HepG2 (cell line): ENCODE data around the gene SIGLEC1. TPM values are rescaled to one million over a fixed set of nuclear protein-coding genes. Genes with fewer than 3 reads are reported as not detected.

Experiments used
- DRAP1 ChIP-seq: IDR thresholded peaks from 2 replicates; pipeline ENCODE4 v1.6.1; 2016; ENCODE audit warnings: missing genetic modification reagents, missing compliant biosample characterization
- GATAD1 ChIP-seq: IDR thresholded peaks from 2 replicates; pipeline ENCODE4 v1.6.1; 2016; ENCODE audit warnings: missing genetic modification reagents, missing compliant biosample characterization
- IKZF4 ChIP-seq: sonication (generic); formaldehyde crosslinking; IDR thresholded peaks from 2 replicates; pipeline ENCODE4 v1.5.1; 2020; ENCODE audit warnings: borderline replicate concordance, mild to moderate bottlenecking, low read depth, missing genetic modification reagents; ENCODE audit errors: not compliant biosample characterization
- LCORL ChIP-seq, 2 experiments: fragments of 450-650 bp in 1 of 2; sonication (generic) in 1 of 2; formaldehyde crosslinking in 1 of 2; IDR thresholded peaks; 2 replicates each; pipeline versions ENCODE4 v1.5.0 to v1.6.1; 2017 to 2020; ENCODE audit warnings: antibody characterized with exemption in 1 of 2, missing genetic modification reagents in 1 of 2
- NCOA2 ChIP-seq: sonication (generic); formaldehyde crosslinking; IDR thresholded peaks from 2 replicates; pipeline ENCODE4 v1.8.0; 2022; ENCODE audit warnings: inconsistent platforms
- NFYB ChIP-seq: sonication (generic); formaldehyde crosslinking; IDR thresholded peaks from 2 replicates; pipeline ENCODE4 v1.4.0; 2020; ENCODE audit warnings: missing genetic modification reagents
- PATZ1 ChIP-seq: sonication (generic); formaldehyde crosslinking; IDR thresholded peaks from 2 replicates; pipeline ENCODE4 v1.4.0; 2020; ENCODE audit warnings: missing genetic modification reagents
- RFX1 ChIP-seq: fragments of 450-650 bp; IDR thresholded peaks from 2 replicates; pipeline ENCODE4 v1.6.1; 2017
- SAP130 ChIP-seq: IDR thresholded peaks from 2 replicates; pipeline ENCODE4 v1.6.1; 2016; ENCODE audit warnings: low read depth
- SCMH1 ChIP-seq: sonication (generic); formaldehyde crosslinking; IDR thresholded peaks from 2 replicates; pipeline ENCODE4 v1.9.0; 2021; ENCODE audit warnings: missing genetic modification reagents, mild to moderate bottlenecking, borderline replicate concordance
- SIX4 ChIP-seq: sonication (generic); formaldehyde crosslinking; IDR thresholded peaks from 2 replicates; pipeline ENCODE4 v1.4.0; 2020; ENCODE audit warnings: missing genetic modification reagents
- TAF15 ChIP-seq: fragments of 200-400 bp; formaldehyde crosslinking; IDR thresholded peaks from one replicate; pipeline ENCODE4 v1.6.1; 2018; ENCODE audit warnings: mild to moderate bottlenecking, low read depth, low read length; ENCODE audit not compliant: poor library complexity, severe bottlenecking
- THAP11 ChIP-seq: IDR thresholded peaks from 2 replicates; pipeline ENCODE4 v1.6.1; 2016; ENCODE audit warnings: missing biosample characterization, missing genetic modification reagents
- TSC22D2 ChIP-seq: sonication (generic); formaldehyde crosslinking; IDR thresholded peaks from 2 replicates; pipeline ENCODE4 v1.5.1; 2020; ENCODE audit warnings: missing genetic modification reagents, mild to moderate bottlenecking, borderline replicate concordance
- ZC3H13 ChIP-seq: sonication (generic); formaldehyde crosslinking; IDR thresholded peaks from 2 replicates; pipeline ENCODE4 v1.8.1; 2023; ENCODE audit warnings: mild to moderate bottlenecking, missing genetic modification reagents, moderate library complexity
- ZFP36L2 ChIP-seq: sonication (generic); formaldehyde crosslinking; IDR thresholded peaks from 2 replicates; pipeline ENCODE4 v1.4.0; 2020; ENCODE audit warnings: missing genetic modification reagents
- ZNF136 ChIP-seq: sonication (generic); formaldehyde crosslinking; IDR thresholded peaks from 2 replicates; pipeline ENCODE4 v1.8.1; 2022; ENCODE audit warnings: low read depth, mild to moderate bottlenecking, moderate library complexity, missing genetic modification reagents
- ZNF260 ChIP-seq: sonication (generic); formaldehyde crosslinking; IDR thresholded peaks from 2 replicates; pipeline ENCODE4 v1.4.0; 2020; ENCODE audit warnings: missing genetic modification reagents, low read depth, mild to moderate bottlenecking, borderline replicate concordance
- ZNF496 ChIP-seq: sonication (generic); formaldehyde crosslinking; IDR thresholded peaks from 2 replicates; pipeline ENCODE4 v1.8.1; 2023; ENCODE audit warnings: mild to moderate bottlenecking, moderate library complexity, missing genetic modification reagents; ENCODE audit not compliant: insufficient replicate concordance
- ZNF788 ChIP-seq: sonication (generic); formaldehyde crosslinking; IDR thresholded peaks from 2 replicates; pipeline ENCODE4 v1.5.0; 2020; ENCODE audit warnings: mild to moderate bottlenecking, missing genetic modification reagents, borderline replicate concordance
- polyA plus RNA-seq, 8 experiments: library from polyadenylated mRNA; depleted of rRNA in 3 of 8; stranded (reverse) in 7 of 8; unstranded in 1 of 8; fragments of >200 nt; fragmentation: Illumina TruSeq in 4 of 8; extraction: Trizol in 4 of 8; gene quantifications; 2 replicates each; pipeline versions ENCODE4 v1.2.1 to v1.2.3, GENCODE V29; 2011 to 2016; ENCODE audit warnings: low read depth in 4 of 8, missing spikeins in 1 of 8, mixed read lengths in 1 of 8; ENCODE audit not compliant: insufficient read depth in 1 of 8
- total RNA-seq, 5 experiments: library from RNA; depleted of rRNA; stranded (reverse); fragments of >200 nt; fragmentation: Illumina TruSeq; extraction: Trizol; gene quantifications; 2 replicates each; pipeline ENCODE4 v1.2.3, GENCODE V29; 2016; ENCODE audit warnings: low read depth in 1 of 5
- TF ChIP-seq, protein P1 (sequence below): sonication (generic); formaldehyde crosslinking; IDR thresholded peaks from 2 replicates; pipeline ENCODE4 v1.8.0; 2022; ENCODE audit warnings: mild to moderate bottlenecking, missing genetic modification reagents, moderate library complexity
- TF ChIP-seq, protein P2 (sequence below): sonication (generic); formaldehyde crosslinking; IDR thresholded peaks from 2 replicates; pipeline ENCODE4 v1.5.1; 2020; ENCODE audit warnings: mild to moderate bottlenecking, missing genetic modification reagents, moderate library complexity

The SIGLEC1 gene
- total and polyA plus RNA-seq, 2 of the 13 experiments (the other 11 are each of a cell fraction or from before 2014, with no cell fraction given): 0.01 TPM; not detected in 1

- TF ChIP-seq, protein P1, sequence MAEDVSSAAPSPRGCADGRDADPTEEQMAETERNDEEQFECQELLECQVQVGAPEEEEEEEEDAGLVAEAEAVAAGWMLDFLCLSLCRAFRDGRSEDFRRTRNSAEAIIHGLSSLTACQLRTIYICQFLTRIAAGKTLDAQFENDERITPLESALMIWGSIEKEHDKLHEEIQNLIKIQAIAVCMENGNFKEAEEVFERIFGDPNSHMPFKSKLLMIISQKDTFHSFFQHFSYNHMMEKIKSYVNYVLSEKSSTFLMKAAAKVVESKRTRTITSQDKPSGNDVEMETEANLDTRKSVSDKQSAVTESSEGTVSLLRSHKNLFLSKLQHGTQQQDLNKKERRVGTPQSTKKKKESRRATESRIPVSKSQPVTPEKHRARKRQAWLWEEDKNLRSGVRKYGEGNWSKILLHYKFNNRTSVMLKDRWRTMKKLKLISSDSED (CRISPR knock-in tag): no peak
- no peak; the same call in 1 of the 2 replicates for TF ChIP-seq NCOA2 (CRISPR knock-in tag)
- peak; percentile 47; the same call in 1 of the 2 replicates for TF ChIP-seq DRAP1 (CRISPR knock-in tag)
- peak; percentile 88 for TF ChIP-seq PATZ1
- peak; percentile 71; the same call in 1 of the 2 replicates for TF ChIP-seq ZNF788 (CRISPR knock-in tag)
- peak; percentile 76 for TF ChIP-seq THAP11 (CRISPR knock-in tag)
- no peak for TF ChIP-seq SIX4 (CRISPR knock-in tag)
- no peak for TF ChIP-seq TAF15
- no peak for TF ChIP-seq ZFP36L2 (CRISPR knock-in tag)
- TF ChIP-seq NFYB (CRISPR knock-in tag): no peak
- TF ChIP-seq ZNF260 (CRISPR knock-in tag): no peak
- TF ChIP-seq RFX1: no peak
- TF ChIP-seq, protein P2, sequence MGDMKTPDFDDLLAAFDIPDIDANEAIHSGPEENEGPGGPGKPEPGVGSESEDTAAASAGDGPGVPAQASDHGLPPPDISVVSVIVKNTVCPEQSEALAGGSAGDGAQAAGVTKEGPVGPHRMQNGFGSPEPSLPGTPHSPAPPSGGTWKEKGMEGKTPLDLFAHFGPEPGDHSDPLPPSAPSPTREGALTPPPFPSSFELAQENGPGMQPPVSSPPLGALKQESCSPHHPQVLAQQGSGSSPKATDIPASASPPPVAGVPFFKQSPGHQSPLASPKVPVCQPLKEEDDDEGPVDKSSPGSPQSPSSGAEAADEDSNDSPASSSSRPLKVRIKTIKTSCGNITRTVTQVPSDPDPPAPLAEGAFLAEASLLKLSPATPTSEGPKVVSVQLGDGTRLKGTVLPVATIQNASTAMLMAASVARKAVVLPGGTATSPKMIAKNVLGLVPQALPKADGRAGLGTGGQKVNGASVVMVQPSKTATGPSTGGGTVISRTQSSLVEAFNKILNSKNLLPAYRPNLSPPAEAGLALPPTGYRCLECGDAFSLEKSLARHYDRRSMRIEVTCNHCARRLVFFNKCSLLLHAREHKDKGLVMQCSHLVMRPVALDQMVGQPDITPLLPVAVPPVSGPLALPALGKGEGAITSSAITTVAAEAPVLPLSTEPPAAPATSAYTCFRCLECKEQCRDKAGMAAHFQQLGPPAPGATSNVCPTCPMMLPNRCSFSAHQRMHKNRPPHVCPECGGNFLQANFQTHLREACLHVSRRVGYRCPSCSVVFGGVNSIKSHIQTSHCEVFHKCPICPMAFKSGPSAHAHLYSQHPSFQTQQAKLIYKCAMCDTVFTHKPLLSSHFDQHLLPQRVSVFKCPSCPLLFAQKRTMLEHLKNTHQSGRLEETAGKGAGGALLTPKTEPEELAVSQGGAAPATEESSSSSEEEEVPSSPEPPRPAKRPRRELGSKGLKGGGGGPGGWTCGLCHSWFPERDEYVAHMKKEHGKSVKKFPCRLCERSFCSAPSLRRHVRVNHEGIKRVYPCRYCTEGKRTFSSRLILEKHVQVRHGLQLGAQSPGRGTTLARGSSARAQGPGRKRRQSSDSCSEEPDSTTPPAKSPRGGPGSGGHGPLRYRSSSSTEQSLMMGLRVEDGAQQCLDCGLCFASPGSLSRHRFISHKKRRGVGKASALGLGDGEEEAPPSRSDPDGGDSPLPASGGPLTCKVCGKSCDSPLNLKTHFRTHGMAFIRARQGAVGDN (CRISPR knock-in tag): peak; percentile 88
- no peak for TF ChIP-seq ZNF496 (CRISPR knock-in tag)
- no peak for TF ChIP-seq TSC22D2 (CRISPR knock-in tag)
- TF ChIP-seq GATAD1 (CRISPR knock-in tag): no peak
- no peak for TF ChIP-seq LCORL (IDR thresholded peaks at IDR 0.05)
- TF ChIP-seq LCORL (CRISPR knock-in tag; IDR thresholded peaks at IDR 0.05): peak; percentile 81; the same call in 1 of the 2 replicates
- peak; percentile 89 for TF ChIP-seq IKZF4 (CRISPR knock-in tag)
- TF ChIP-seq SAP130: peak; percentile 40; the same call in 1 of the 2 replicates
- no peak for TF ChIP-seq ZNF136 (CRISPR knock-in tag)
- TF ChIP-seq SCMH1 (CRISPR knock-in tag): no peak
- TF ChIP-seq ZC3H13 (CRISPR knock-in tag): peak; percentile 94
Measured at GRCh38 chr20:3749689-3750531, 37.5 kb upstream of the SIGLEC1 start (continued).
